ENCODE data around the gene INSYN2A. TPM values are rescaled to one million over a fixed set of nuclear protein-coding genes. Genes with fewer than 3 reads are reported as not detected.

INSYN2A gene
- total RNA-seq, 4 donors from 2014 or later: 0.27 TPM; not detected in 3

- H3K9me3 ChIP-seq: no peaks in the 10 kb centered on the region
- no peak overlapping the region for H3K27ac ChIP-seq
- no peaks in the 10 kb centered on the region for H3K4me1 ChIP-seq
- 92 to 94% methylated on average over 6 to 9 of the region's 9 CpGs for WGBS, 2 donors (ENCODE audit: low coverage in 1 of 2)
- H3K27me3 ChIP-seq: no peaks in the 10 kb centered on the region
- in situ Hi-C loops (cut with MboI; ENCODE audit: low pct_ligation_motif_present in 1 of 4, low pct_unique_long_range_greater_than_20kb in 1 of 4, low sequenced_read_pairs in 3 of 4): no loop called here
- intact Hi-C loops (cut with DNase I; ENCODE audit: low total_unique reads): loop anchor here (10.0 kb wide), 1 partner anchor 1383 kb away; no protein-coding TSS in a partner anchor
- H3K36me3 ChIP-seq: no peaks in the 10 kb centered on the region
- TF ChIP-seq POLR2AphosphoS5 (IDR thresholded peaks at IDR 0.05): no peak
- no peak for TF ChIP-seq EP300 (IDR thresholded peaks at IDR 0.05; ENCODE audit: low read depth)
- no peak for DNase-seq
- H3K4me3 ChIP-seq: no peak overlapping the region
Measured at GRCh38 chr10:127151981-127152699, 44.3 kb downstream of the INSYN2A start.

- TF ChIP-seq CTCF (IDR thresholded peaks at IDR 0.05) (no peak), POLR2AphosphoS5 (IDR thresholded peaks at IDR 0.05) (no peak), EP300 (IDR thresholded peaks at IDR 0.05; ENCODE audit: low read depth) (no peak), POLR2A (IDR thresholded peaks at IDR 0.05) (no peak)
- 76 to 87% methylated on average over 9 to 10 of the region's 10 CpGs for WGBS, 2 donors (ENCODE audit: low coverage in 1 of 2)
- Histone ChIP-seq H3K9me3 (no peaks in the 10 kb centered on the region), H3K4me1 (no peaks in the 10 kb centered on the region), H3K27ac (no peak overlapping the region), H3K27me3 (no peaks in the 10 kb centered on the region), H3K36me3 (no peaks in the 10 kb centered on the region), H3K4me3 (no peak overlapping the region)
- intact Hi-C loops (cut with DNase I; ENCODE audit: low total_unique reads) (loop anchor here (10.0 kb wide), 1 partner anchor 1383 kb away; no protein-coding TSS in a partner anchor), in situ Hi-C loops (cut with MboI; ENCODE audit: low pct_ligation_motif_present in 1 of 4, low pct_unique_long_range_greater_than_20kb in 1 of 4, low sequenced_read_pairs in 3 of 4) (no loop called here)
- DNase-seq: no peak
Measured at GRCh38 chr10:127151541-127151940, 44.9 kb downstream of the INSYN2A start.

GRCh38 chr10:127150136-127150535, 46.3 kb downstream of the INSYN2A start:
- in situ Hi-C loops (cut with MboI; ENCODE audit: low pct_ligation_motif_present in 1 of 4, low pct_unique_long_range_greater_than_20kb in 1 of 4, low sequenced_read_pairs in 3 of 4): no loop called here
- Histone ChIP-seq H3K4me3 (no peak overlapping the region), H3K36me3 (no peaks in the 10 kb centered on the region), H3K9me3 (no peaks in the 10 kb centered on the region), H3K4me1 (no peaks in the 10 kb centered on the region), H3K27ac (no peak overlapping the region), H3K27me3 (no peaks in the 10 kb centered on the region)
- no peak for DNase-seq
- intact Hi-C loops (cut with DNase I; ENCODE audit: low total_unique reads): loop anchor here (10.0 kb wide), 1 partner anchor 1385 kb away; no protein-coding TSS in a partner anchor
- no peak for TF ChIP-seq POLR2AphosphoS5 (IDR thresholded peaks at IDR 0.05)
- no peak for TF ChIP-seq POLR2A (IDR thresholded peaks at IDR 0.05)
- no peak for TF ChIP-seq EP300 (IDR thresholded peaks at IDR 0.05; ENCODE audit: low read depth)
- TF ChIP-seq CTCF (IDR thresholded peaks at IDR 0.05): no peak
- 80 to 97% methylated on average over 2 to 5 of the region's 5 CpGs for WGBS, 2 donors (ENCODE audit: low coverage in 1 of 2)

GRCh38 chr10:127149501-127150081, 46.8 kb downstream of the INSYN2A start:
- H3K27ac ChIP-seq: no peak overlapping the region

More at GRCh38 chr10:127149501-127150081, 46.8 kb downstream of the INSYN2A start:
- Histone ChIP-seq H3K27me3 (no peaks in the 10 kb centered on the region), H3K9me3 (no peaks in the 10 kb centered on the region), H3K4me1 (no peaks in the 10 kb centered on the region), H3K36me3 (no peaks in the 10 kb centered on the region), H3K4me3 (no peak overlapping the region)
- no peak for DNase-seq
- in situ Hi-C loops (cut with MboI; ENCODE audit: low pct_ligation_motif_present in 1 of 4, low pct_unique_long_range_greater_than_20kb in 1 of 4, low sequenced_read_pairs in 3 of 4): no loop called here
- 73 to 90% methylated on average over 2 to 7 of the region's 7 CpGs for WGBS, 2 donors (ENCODE audit: low coverage in 1 of 2)
- TF ChIP-seq POLR2A (IDR thresholded peaks at IDR 0.05) (no peak), EP300 (IDR thresholded peaks at IDR 0.05; ENCODE audit: low read depth) (no peak), CTCF (IDR thresholded peaks at IDR 0.05) (no peak), POLR2AphosphoS5 (IDR thresholded peaks at IDR 0.05) (no peak)
- intact Hi-C loops (cut with DNase I; ENCODE audit: low total_unique reads): loop anchor here (10.0 kb wide), 1 partner anchor 1385 kb away; no protein-coding TSS in a partner anchor
